DMS53 treated with DMSO at 0.1 percent for 48 hours (cell line): ENCODE results near the gene AQP12A.

Experiments
- DNase-seq: peaks from one replicate; lab custom pipeline; 2025; ENCODE audit not compliant: unreplicated experiment; lab: John Stamatoyannopoulos, UW

The AQP12A gene

GRCh38 chr2:240720686-240721595 lies 29.3 kb downstream of the AQP12A start:
- DNase-seq = no peak

GRCh38 chr2:240721596-240722180 lies 30.0 kb downstream of the AQP12A start:
- DNase-seq = no peak

- DNase-seq = no peak
Measured at GRCh38 chr2:240722376-240722775, 30.7 kb downstream of the AQP12A start.

GRCh38 chr2:240722796-240723735 lies 31.4 kb downstream of the AQP12A start:
- DNase-seq = no peak

DNA sequence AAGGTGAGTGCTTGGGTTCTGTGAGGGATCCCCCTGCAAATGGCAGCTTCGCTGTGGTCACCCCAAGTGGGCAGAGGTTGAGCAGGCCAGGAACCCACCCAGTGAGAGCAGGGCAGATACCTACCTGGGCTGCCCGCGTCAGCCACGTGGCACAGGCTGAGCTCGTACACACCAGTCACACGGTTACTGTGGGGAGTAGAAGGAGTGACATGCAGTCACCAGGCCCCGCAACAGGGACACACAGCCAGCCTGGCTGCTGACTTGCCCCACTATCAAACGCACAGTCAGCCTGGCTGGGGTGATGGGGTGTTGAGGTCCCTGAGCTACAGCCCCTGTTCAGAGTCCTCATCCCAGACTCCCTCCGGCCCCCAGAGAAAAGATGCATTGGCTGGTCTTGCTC lies 32.2 kb downstream of the AQP12A start:
- DNase-seq = no peak

DNA sequence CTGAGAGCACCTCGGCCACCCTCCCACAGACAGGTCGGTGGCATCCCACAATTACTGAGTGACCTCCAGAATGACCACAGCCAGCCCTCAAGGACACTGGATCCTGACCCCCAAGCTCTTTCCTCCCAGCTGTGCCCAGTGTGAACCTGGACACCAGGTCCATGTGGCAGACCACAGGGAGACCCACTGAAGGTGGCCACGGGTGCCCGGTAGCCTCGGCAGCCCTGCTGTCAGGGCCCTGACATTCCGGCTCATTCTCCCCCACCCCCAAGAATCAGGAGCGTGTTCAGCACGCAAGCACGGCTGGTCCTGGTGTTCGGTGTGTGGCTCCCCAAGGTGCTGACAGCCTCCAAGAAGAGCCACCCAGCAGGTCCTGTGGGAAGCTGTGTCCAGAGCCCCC lies 32.8 kb downstream of the AQP12A start:
- DNase-seq = no peak

GRCh38 chr2:240725266-240725665 lies 33.6 kb downstream of the AQP12A start:
- no peak for DNase-seq

GRCh38 chr2:240725671-240726070 lies 34.0 kb downstream of the AQP12A start:
- peak; percentile 85 for DNase-seq

GRCh38 chr2:240726876-240727275 lies 35.2 kb downstream of the AQP12A start:
- no peak for DNase-seq

DNA sequence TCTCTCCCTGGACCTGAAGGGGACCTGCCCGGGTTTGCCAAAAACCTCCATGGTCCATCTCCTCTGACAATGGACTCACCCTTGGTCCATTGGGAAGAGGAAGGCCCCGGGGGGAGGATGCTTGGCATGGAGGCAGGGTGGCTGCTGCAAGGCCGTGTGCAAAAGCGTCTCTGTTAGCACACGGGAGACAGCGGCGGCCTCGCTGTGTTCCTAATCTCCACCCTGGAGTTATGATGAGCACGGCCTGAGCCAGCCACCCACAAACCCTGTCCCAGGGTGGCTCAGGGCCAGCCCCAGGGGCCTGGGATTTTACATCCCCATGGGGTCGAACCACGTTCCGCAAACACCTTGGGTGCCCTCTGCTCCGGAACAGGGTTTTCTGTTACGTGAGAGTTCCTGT lies 35.8 kb downstream of the AQP12A start:
- no peak for DNase-seq

DNA sequence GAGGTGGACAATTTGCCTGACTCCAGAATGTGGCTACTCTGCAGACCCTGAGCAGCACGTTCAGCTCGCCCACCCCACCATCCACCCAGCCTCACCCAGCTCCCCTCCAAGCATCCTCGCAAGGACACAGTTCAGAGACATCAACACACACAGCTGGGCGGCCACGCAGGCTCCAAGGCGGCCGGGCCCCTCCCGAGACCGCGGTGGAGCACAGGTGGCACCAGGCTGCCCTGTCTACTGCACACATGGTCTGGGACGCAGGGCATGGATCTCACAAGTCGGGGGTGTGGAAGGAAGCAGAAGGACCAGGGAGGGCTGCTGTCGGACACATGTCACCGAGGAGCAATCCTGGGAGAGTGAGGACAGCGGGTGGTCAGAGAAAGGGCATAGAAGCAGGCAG lies 36.2 kb downstream of the AQP12A start:
- no peak for DNase-seq

DNA sequence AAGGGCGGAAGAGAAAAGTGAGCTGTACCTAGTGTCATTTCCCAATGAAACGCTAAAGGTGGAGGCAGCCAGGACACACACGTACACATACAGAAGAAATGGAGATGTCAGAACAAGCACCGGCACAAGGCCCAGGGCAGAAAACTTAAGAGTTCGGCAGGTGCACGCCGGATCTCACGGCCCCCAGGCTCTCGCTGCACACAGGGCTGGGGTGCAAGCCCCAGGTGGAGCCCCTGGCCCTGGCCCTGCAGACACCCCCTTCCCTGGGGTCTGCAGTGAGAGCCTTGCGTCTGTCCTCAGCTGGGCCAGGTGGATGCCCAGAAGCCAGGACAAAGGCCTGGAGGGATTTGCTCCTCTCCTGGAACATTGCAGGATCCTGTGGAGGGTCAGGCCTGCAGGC lies 36.7 kb downstream of the AQP12A start:
- no peak for DNase-seq

GRCh38 chr2:240728827-240729226 lies 37.2 kb downstream of the AQP12A start:
- DNase-seq = no peak

- DNase-seq = no peak
Measured at GRCh38 chr2:240730501-240731177, 39.0 kb downstream of the AQP12A start.

DNA sequence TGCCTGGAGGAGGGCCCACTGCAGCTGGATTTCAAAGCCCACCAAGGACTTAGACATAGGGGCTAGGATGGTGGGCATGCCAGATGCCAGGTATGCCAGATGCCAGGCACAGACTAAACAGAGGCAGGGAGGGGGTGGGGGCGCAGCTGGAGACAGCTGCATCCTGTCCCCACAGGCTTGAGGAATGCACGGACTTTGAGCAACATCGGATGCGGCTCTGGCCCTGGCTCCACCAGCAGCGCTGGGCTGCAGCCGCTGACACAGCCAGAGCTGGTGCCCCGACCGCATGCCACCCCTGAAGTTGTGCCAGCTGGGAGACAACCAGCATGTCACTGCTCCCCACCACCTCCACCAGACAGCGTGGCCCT lies 39.5 kb downstream of the AQP12A start:
- DNase-seq = no peak

GRCh38 chr2:240732184-240732583 lies 40.5 kb downstream of the AQP12A start:
- no peak for DNase-seq

DNA sequence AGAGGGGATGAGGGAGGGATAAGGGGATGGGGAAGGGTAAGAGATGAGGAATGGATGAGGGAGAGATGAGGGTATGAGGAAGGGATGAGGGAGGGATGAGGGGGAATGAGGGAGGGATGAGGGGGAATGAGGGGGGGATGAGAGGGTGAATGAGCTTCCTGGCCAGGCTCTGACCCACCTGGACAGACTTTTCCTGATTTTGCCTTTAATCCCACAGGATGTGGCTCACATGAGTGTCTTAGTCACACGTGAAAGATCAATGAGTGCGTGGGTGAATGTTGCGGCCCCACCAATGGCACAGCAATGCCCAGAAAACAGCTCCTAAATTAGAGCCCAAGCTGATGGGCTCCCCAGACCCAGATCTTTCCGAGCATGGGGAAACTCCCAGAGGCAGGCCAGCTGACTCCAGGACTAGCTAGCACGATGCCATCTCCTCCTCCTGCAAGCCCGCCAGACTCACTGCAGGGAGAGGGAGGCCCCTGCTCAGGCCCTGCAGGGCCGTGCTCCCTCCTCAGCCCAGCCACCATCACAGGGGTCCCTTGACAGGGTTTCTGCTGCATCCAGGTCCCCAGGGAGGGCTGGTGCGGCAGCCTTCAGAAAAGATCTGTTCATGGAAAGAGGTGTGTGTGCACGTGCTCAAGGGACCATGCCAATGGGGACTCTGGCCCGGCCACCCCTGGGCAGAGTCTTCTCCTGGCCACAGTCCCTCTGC lies 41.4 kb downstream of the AQP12A start:
- DNase-seq = no peak

DNA sequence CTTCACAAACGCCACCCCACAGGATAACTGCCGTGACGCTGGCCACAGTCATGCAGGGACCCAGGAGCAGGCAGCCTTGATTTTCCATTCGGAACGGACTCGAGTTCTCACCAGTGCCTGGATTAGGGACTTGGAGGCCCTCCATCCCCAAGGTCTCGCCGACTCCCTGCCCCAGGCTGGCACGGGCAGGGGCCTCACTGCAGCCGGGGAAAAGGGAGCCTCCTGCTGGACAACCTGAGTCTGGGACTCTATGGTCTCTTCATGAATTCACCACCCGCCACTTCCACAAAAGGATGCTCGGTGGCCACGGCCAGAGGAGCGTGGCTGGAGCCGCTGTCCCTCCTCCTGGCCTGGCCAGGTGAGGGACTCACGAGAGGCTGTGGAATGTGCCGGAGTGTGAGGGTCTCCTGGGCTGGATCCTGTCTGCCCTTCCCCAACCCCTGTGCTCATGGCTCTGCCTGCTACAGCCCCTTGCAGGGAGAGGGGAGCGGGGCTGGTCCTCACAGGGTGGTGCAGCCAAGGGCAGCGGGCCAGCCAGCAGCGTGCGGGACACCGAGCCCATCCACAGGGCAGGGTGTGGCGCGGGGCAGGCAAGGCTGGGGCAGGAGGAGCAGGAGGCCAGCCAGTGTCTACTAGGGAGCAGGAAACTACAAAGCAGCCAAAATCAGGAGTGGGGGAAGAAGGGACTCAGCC lies 42.3 kb downstream of the AQP12A start:
- no peak for DNase-seq

- no peak for DNase-seq
Measured at GRCh38 chr2:240734756-240735155, 43.1 kb downstream of the AQP12A start.

GRCh38 chr2:240735476-240735875 lies 43.8 kb downstream of the AQP12A start:
- DNase-seq = no peak
